GM12878 (cell line): Measurements from ENCODE around the gene RNF220. TPM values are rescaled to one million over a fixed set of nuclear protein-coding genes. Genes with fewer than 3 reads are reported as not detected.

Experiments
- ATAC-seq: fragments of 200-7000 bp; cut with Tn5 transposase; 3 replicates; pipeline ENCODE4 v1.9.1; 2020; ENCODE audit warnings: mild to moderate bottlenecking, moderate library complexity
- BruUV-seq: library from RNA; stranded (reverse); fragments of 400-500 nt; replicated peaks from 2 replicates; lab custom pipeline; 2021; lab: Mats Ljungman, UMichigan
- CTCF ChIA-PET: fragments of 300-600 bp; sonication (Branson Sonifier 250); formaldehyde crosslinking; extraction: SDS; loops from one replicate; lab custom pipeline; 2021; ENCODE audit warnings: inconsistent platforms; lab: Yijun Ruan, JAX
- POLR2A ChIA-PET: fragments of 350-600 bp; formaldehyde crosslinking; extraction: SDS; loops from one replicate; lab custom pipeline; 2021; ENCODE audit warnings: inconsistent platforms; lab: Charles Lee
- RAD21 ChIA-PET: fragments of 300-600 bp; sonication (Branson Sonifier 250); formaldehyde crosslinking; loops from one replicate; lab custom pipeline; 2023; ENCODE audit warnings: antibody characterized with exemption; ENCODE audit not compliant: unreplicated experiment; lab: Charles Lee
- SMC1A ChIA-PET: fragments of 300-600 bp; sonication (Branson Sonifier 250); formaldehyde crosslinking; loops from one replicate; lab custom pipeline; 2023; ENCODE audit not compliant: unreplicated experiment, uncharacterized antibody; lab: Charles Lee
- DNase-seq: peaks from one replicate; pipeline ENCODE4 v3.0.0-alpha.2; 2011; ENCODE audit warnings: low read depth, low spot score
- FAIRE-seq: peaks from 3 replicates; lab custom pipeline; 2011; peaks lifted over from hg19 to GRCh38; lab: Jason Lieb, UNC
- H2AFZ ChIP-seq: 2 replicates; pipeline ENCODE4 v1.6.0; 2011; ENCODE audit warnings: low read depth, low read length, control low read depth; ENCODE audit not compliant: control insufficient read depth
- H3K27ac ChIP-seq: 2 replicates; pipeline ENCODE4 v1.5.1; 2011; ENCODE audit warnings: control low read depth; ENCODE audit not compliant: control insufficient read depth, insufficient read depth
- H3K27me3 ChIP-seq, 2 experiments: replicated peaks in 1 of 2; 2 replicates each; pipeline versions ENCODE4 v1.6.0 to v1.6.1; 2011; ENCODE audit warnings: low read length in 1 of 2; ENCODE audit not compliant: control insufficient read depth in 2 of 2, insufficient read depth in 2 of 2
- H3K36me3 ChIP-seq, 2 experiments: 2 replicates each; pipeline ENCODE4 v1.5.1; 2011; ENCODE audit warnings: low read length in 1 of 2; ENCODE audit not compliant: control insufficient read depth in 2 of 2, insufficient read depth in 2 of 2
- H3K4me1 ChIP-seq: 2 replicates; pipeline ENCODE4 v1.6.1; 2011; ENCODE audit warnings: mild to moderate bottlenecking, low read length, moderate library complexity, mixed read lengths; ENCODE audit not compliant: control insufficient read depth, insufficient read depth
- H3K4me2 ChIP-seq: 2 replicates; pipeline ENCODE4 v1.6.0; 2011; ENCODE audit warnings: control low read depth; ENCODE audit not compliant: control insufficient read depth, insufficient read depth
- H3K4me3 ChIP-seq: fragments of 200-600 bp; sonication (generic); 2 replicates; pipeline ENCODE4 v1.5.1; 2016
- H3K79me2 ChIP-seq: 2 replicates; pipeline ENCODE4 v1.6.0; 2011; ENCODE audit warnings: low read length; ENCODE audit not compliant: control insufficient read depth, insufficient read depth
- H3K9ac ChIP-seq: 2 replicates; pipeline ENCODE4 v1.8.0; 2011; ENCODE audit warnings: low read length, control low read depth, mixed read lengths; ENCODE audit not compliant: control insufficient read depth, insufficient read depth
- H3K9me3 ChIP-seq: replicated peaks from 3 replicates; pipeline ENCODE4 v1.5.1; 2011; ENCODE audit warnings: mild to moderate bottlenecking, low read length; ENCODE audit not compliant: control insufficient read depth, insufficient read depth
- H4K20me1 ChIP-seq: 2 replicates; pipeline ENCODE4 v1.6.0; 2011; ENCODE audit not compliant: control insufficient read depth, insufficient read depth
- BRCA1 ChIP-seq: IDR thresholded peaks from 2 replicates; pipeline ENCODE4 v1.6.1; 2011; ENCODE audit warnings: low read depth, low read length, improper control_type of control experiment
- ETV6 ChIP-seq, 2 experiments: fragments of 450-650 bp in 1 of 2; IDR thresholded peaks in 1 of 2; conservative IDR thresholded peaks in 1 of 2; 2 replicates each; pipeline ENCODE4 v1.6.1; 2014; ENCODE audit warnings: antibody characterized with exemption in 1 of 2, borderline replicate concordance in 1 of 2, low read depth in 1 of 2, mild to moderate bottlenecking in 1 of 2, moderate library complexity in 1 of 2
- EZH2 ChIP-seq: IDR thresholded peaks from 2 replicates; pipeline ENCODE4 v1.6.1; 2012; ENCODE audit warnings: low read depth, mild to moderate bottlenecking, control low read depth, inconsistent platforms, low read length, borderline replicate concordance; ENCODE audit not compliant: control insufficient read depth
- JUND ChIP-seq: IDR thresholded peaks from 2 replicates; pipeline ENCODE4 v1.6.1; 2012; ENCODE audit warnings: low read depth, mild to moderate bottlenecking, low read length, improper control_type of control experiment, moderate library complexity
- RAD21 ChIP-seq: IDR thresholded peaks from 2 replicates; pipeline ENCODE4 v1.6.1; 2011; ENCODE audit warnings: mild to moderate bottlenecking, low read depth, low read length, moderate library complexity; ENCODE audit not compliant: insufficient read depth
- SRF ChIP-seq, 2 experiments: IDR thresholded peaks; 2 replicates each; pipeline ENCODE4 v1.6.1; 2011; ENCODE audit warnings: low read depth in 2 of 2, low read length in 2 of 2, mild to moderate bottlenecking in 1 of 2, moderate library complexity in 1 of 2
- WRNIP1 ChIP-seq: IDR thresholded peaks from 2 replicates; pipeline ENCODE4 v1.6.1; 2011; ENCODE audit warnings: low read depth, low read length, improper control_type of control experiment, borderline replicate concordance
- ZNF217 ChIP-seq: fragments of 450-650 bp; IDR thresholded peaks from 2 replicates; pipeline ENCODE4 v1.6.1; 2017; ENCODE audit warnings: antibody characterized with exemption, mild to moderate bottlenecking
- WGBS: methylation state at CpG from one replicate; pipeline ENCODE4 v1.1.6; 2016; ENCODE audit warnings: low lambda C conversion rate; ENCODE audit not compliant: insufficient replicate concordance, insufficient coverage; ENCODE audit errors: missing lambda C conversion rate; 5-methylcytosine and 5-hydroxymethylcytosine counted together
- in situ Hi-C: fragments of 300-500 bp; cut with MboI; formaldehyde crosslinking; loops from 9 replicates; pipeline ENCODE4 v1.14.3; 2018; ENCODE audit warnings: mixed read lengths
- intact Hi-C: fragments of 100-400 bp; cut with micrococcal nuclease; formaldehyde crosslinking; loops from one replicate; pipeline ENCODE4 v1.14.2; 2022; ENCODE audit not compliant: unreplicated experiment
- polyA plus RNA-seq, 11 experiments: library from polyadenylated mRNA; depleted of rRNA in 4 of 11; unstranded in 6 of 11; stranded (reverse) in 5 of 11; fragments of >200 nt; fragmentation: Nextera tagmentation in 4 of 11; fragmentation: Illumina TruSeq in 1 of 11; extraction: Ambion mirVana in 4 of 11; extraction: Trizol in 1 of 11; gene quantifications; 1 replicate in 1 of 11; 2 replicates in 10 of 11; pipeline versions ENCODE4 v1.2.1 to v1.2.3, GENCODE V29; 2011 to 2016; ENCODE audit warnings: inconsistent platforms in 2 of 11, missing spikeins in 2 of 11, low read depth in 1 of 11
- total RNA-seq, 4 experiments: library from RNA; depleted of rRNA in 3 of 4; stranded (reverse); fragments of >200 nt in 3 of 4; fragmentation: Illumina TruSeq in 1 of 4; extraction: Trizol in 1 of 4; gene quantifications; 2 replicates each; pipeline versions ENCODE4 v1.2.1 to v1.2.3, GENCODE V29; 2013 to 2021
- TF ChIP-seq, protein P1 (sequence below): fragments of 450-650 bp; IDR thresholded peaks from 2 replicates; pipeline ENCODE4 v1.6.1; 2017; ENCODE audit warnings: borderline replicate concordance
- TF ChIP-seq, protein P2 (sequence below): fragments of 450-650 bp; IDR thresholded peaks from 2 replicates; pipeline ENCODE4 v1.6.1; 2017; ENCODE audit warnings: mild to moderate bottlenecking, moderate library complexity

The RNF220 gene
- total and polyA plus RNA-seq, 10 of the 15 experiments (the other 5 are each of a cell fraction or from before 2014, with no cell fraction given) = 4.6 to 84.1 (median 53.7) TPM

DNA sequence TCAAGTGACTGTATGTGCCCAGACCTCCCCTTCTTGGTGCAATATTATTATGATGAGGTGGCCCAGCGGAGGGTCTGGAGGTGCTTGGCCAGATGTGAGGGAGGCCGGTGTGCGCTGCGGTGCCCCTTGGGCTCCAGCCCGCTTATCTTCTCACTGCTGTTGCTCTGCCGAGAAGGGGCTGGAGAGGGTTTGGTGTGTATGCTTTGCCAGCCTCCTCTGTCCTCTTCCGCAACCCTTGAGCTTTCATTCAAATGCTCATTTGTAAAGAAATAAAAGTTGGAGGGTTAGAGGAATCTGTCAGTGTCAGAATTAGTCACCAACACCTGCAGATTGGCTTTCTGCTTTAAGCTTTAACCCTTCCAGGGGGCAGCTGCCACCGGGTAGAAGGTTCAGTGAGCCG, 19.7 kb downstream of the RNF220 start:
- no peak overlapping the region for H3K27ac ChIP-seq
- H3K27me3 ChIP-seq = peaks cover 10 to 31% of the 10 kb centered on the region in 2 experiments
- WGBS = 37% methylated on average over 9 of the region's 9 CpGs
- no peaks in the 10 kb centered on the region for H3K4me1 ChIP-seq
- intact Hi-C loops = no loop called here
- TF ChIP-seq EZH2 = no peak
- no peak for TF ChIP-seq BRCA1
- TF ChIP-seq, protein P1, sequence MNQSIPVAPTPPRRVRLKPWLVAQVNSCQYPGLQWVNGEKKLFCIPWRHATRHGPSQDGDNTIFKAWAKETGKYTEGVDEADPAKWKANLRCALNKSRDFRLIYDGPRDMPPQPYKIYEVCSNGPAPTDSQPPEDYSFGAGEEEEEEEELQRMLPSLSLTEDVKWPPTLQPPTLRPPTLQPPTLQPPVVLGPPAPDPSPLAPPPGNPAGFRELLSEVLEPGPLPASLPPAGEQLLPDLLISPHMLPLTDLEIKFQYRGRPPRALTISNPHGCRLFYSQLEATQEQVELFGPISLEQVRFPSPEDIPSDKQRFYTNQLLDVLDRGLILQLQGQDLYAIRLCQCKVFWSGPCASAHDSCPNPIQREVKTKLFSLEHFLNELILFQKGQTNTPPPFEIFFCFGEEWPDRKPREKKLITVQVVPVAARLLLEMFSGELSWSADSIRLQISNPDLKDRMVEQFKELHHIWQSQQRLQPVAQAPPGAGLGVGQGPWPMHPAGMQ = no peak
- TF ChIP-seq, protein P2, sequence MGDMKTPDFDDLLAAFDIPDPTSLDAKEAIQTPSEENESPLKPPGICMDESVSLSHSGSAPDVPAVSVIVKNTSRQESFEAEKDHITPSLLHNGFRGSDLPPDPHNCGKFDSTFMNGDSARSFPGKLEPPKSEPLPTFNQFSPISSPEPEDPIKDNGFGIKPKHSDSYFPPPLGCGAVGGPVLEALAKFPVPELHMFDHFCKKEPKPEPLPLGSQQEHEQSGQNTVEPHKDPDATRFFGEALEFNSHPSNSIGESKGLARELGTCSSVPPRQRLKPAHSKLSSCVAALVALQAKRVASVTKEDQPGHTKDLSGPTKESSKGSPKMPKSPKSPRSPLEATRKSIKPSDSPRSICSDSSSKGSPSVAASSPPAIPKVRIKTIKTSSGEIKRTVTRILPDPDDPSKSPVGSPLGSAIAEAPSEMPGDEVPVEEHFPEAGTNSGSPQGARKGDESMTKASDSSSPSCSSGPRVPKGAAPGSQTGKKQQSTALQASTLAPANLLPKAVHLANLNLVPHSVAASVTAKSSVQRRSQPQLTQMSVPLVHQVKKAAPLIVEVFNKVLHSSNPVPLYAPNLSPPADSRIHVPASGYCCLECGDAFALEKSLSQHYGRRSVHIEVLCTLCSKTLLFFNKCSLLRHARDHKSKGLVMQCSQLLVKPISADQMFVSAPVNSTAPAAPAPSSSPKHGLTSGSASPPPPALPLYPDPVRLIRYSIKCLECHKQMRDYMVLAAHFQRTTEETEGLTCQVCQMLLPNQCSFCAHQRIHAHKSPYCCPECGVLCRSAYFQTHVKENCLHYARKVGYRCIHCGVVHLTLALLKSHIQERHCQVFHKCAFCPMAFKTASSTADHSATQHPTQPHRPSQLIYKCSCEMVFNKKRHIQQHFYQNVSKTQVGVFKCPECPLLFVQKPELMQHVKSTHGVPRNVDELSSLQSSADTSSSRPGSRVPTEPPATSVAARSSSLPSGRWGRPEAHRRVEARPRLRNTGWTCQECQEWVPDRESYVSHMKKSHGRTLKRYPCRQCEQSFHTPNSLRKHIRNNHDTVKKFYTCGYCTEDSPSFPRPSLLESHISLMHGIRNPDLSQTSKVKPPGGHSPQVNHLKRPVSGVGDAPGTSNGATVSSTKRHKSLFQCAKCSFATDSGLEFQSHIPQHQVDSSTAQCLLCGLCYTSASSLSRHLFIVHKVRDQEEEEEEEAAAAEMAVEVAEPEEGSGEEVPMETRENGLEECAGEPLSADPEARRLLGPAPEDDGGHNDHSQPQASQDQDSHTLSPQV = no peak
- TF ChIP-seq SRF (IDR thresholded peaks at IDR 0.05; ENCODE audit: low read depth in 2 of 2, low read length in 2 of 2) = no peak
- TF ChIP-seq WRNIP1 = no peak
- no peak for TF ChIP-seq ETV6 (conservative IDR thresholded peaks at IDR 0.05 in 1 of 2, IDR thresholded peaks at IDR 0.05 in 1 of 2; ENCODE audit: borderline replicate concordance in 1 of 2, low read depth in 1 of 2)
- TF ChIP-seq RAD21 = no peak
- no peak for TF ChIP-seq JUND
- TF ChIP-seq ZNF217 = no peak
- no peak overlapping the region for H3K4me3 ChIP-seq
- DNase-seq (no peak), ATAC-seq (no peak), FAIRE-seq (no peak)
- no peak overlapping the region for H3K9ac ChIP-seq
- H3K9me3 ChIP-seq = no peaks in the 10 kb centered on the region
- ChIA-PET CTCF (no interaction called here), RAD21 (no interaction called here), POLR2A (no interaction called here), SMC1A (no interaction called here)
- BruUV-seq = no TSS peak
- H4K20me1 ChIP-seq = no peaks in the 10 kb centered on the region; the same call in 1 of the 2 replicates
- in situ Hi-C loops = no loop called here
- H2AFZ ChIP-seq = no peak overlapping the region
- no peaks in the 10 kb centered on the region for H3K36me3 ChIP-seq
- no peak overlapping the region for H3K4me2 ChIP-seq
- H3K79me2 ChIP-seq = no peaks in the 10 kb centered on the region
